Measurements from ENCODE around the gene EXOC6B. TPM values are rescaled to one million over a fixed set of nuclear protein-coding genes. Genes with fewer than 3 reads are reported as not detected.

Gene EXOC6B
- total RNA-seq, 1 donor from 2014 or later = 46.1 TPM

DNA sequence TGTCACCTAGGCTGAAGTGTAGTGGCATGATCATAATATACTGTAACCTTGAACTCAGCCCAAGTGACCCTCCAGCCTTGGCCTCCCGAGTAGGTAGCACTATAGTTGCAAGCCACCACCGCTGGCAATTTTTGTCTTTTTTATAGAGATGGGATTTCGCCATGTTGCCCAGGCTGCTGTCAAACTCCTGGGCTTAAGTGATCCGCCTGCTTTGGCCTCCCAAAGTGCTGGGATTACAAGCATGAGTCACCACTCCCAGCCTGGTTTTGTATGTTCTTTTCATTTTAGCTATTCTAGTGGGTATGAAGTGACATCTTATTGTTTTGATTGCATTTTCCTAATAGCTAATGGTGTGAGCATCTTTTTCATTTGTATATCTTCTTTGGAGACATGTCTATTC lies 11.3 kb upstream of the EXOC6B start:
- TF ChIP-seq, protein P1, sequence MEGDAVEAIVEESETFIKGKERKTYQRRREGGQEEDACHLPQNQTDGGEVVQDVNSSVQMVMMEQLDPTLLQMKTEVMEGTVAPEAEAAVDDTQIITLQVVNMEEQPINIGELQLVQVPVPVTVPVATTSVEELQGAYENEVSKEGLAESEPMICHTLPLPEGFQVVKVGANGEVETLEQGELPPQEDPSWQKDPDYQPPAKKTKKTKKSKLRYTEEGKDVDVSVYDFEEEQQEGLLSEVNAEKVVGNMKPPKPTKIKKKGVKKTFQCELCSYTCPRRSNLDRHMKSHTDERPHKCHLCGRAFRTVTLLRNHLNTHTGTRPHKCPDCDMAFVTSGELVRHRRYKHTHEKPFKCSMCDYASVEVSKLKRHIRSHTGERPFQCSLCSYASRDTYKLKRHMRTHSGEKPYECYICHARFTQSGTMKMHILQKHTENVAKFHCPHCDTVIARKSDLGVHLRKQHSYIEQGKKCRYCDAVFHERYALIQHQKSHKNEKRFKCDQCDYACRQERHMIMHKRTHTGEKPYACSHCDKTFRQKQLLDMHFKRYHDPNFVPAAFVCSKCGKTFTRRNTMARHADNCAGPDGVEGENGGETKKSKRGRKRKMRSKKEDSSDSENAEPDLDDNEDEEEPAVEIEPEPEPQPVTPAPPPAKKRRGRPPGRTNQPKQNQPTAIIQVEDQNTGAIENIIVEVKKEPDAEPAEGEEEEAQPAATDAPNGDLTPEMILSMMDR (conservative IDR thresholded peaks at IDR 0.05) = no peak
- H3K9me3 Mint-ChIP-seq = peaks cover 3% of the 10 kb centered on the region
- no peak for DNase-seq (ENCODE audit: extremely low spot score, unreplicated experiment)
- peaks cover 3% of the 10 kb centered on the region for H3K4me1 Mint-ChIP-seq (ENCODE audit: unreplicated experiment)
- H3K27me3 Mint-ChIP-seq = peaks cover 12% of the 10 kb centered on the region
- no peak overlapping the region for H3K27ac Mint-ChIP-seq
- no peak overlapping the region for H3K4me3 Mint-ChIP-seq
- H3K36me3 Mint-ChIP-seq = no peaks in the 10 kb centered on the region

DNA sequence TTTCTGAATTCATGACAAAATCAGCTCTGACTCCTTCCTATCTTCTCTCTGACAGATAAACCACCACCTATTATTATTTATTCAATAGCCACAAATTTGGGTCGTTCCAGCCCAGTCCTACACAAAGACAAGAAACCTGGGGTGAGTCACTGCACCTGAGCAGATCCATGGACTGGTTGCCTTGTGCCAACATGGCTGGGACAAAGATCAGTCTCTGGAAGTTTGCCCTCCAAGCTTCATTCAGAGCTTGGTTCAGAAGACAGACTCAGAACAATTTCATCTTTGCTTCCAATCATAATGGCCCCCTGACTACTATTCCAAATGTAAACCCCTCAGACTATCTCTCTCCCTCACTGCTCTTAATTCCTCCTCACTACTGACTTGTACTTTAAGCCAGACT lies 9.6 kb upstream of the EXOC6B start:
- TF ChIP-seq, protein P1 (conservative IDR thresholded peaks at IDR 0.05) = no peak
- H3K27ac Mint-ChIP-seq = no peak overlapping the region
- H3K4me1 Mint-ChIP-seq (ENCODE audit: unreplicated experiment) = peaks cover 3% of the 10 kb centered on the region
- peaks cover 12% of the 10 kb centered on the region for H3K27me3 Mint-ChIP-seq
- H3K9me3 Mint-ChIP-seq = peaks cover 3% of the 10 kb centered on the region
- no peak overlapping the region for H3K4me3 Mint-ChIP-seq
- no peaks in the 10 kb centered on the region for H3K36me3 Mint-ChIP-seq
- DNase-seq (ENCODE audit: extremely low spot score, unreplicated experiment) = no peak

GRCh38 chr2:72834596-72834995 lies 8.8 kb upstream of the EXOC6B start:
- Mint-ChIP-seq H3K27me3 (peaks cover 12% of the 10 kb centered on the region), H3K27ac (no peak overlapping the region), H3K36me3 (no peaks in the 10 kb centered on the region), H3K4me3 (no peak overlapping the region), H3K4me1 (ENCODE audit: unreplicated experiment) (peaks cover 3% of the 10 kb centered on the region), H3K9me3 (peaks cover 3% of the 10 kb centered on the region)
- TF ChIP-seq, protein P1 (conservative IDR thresholded peaks at IDR 0.05) = no peak
- no peak for DNase-seq (ENCODE audit: extremely low spot score, unreplicated experiment)

DNA sequence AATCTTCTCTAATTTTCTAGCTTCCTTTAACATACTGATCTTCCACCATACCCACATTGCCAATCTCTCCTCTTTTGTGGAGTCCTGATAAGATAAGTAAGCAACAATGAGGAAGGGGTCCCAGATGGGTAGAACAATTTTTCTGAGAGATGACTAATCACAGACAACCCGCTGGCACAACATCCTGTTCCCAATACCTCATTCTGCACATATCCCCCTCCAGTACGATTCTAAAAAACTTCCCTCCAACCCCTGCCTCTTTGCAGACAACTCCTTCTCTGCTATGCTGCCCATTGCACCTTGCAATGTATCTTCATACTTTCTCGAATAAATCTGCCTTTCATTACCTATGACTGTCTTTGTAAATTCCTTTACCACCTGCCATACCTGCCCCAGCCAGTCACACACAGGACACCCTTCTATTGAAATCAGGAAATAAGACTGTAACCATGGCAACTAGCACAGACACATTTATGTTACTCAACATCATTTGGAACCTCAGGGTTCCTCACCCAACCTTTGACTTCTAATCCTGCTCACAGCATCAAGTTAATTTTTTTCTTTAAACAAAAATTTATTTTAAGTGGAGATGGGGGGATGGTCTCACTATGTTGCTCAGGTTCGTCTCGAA lies 7.4 kb upstream of the EXOC6B start:
- TF ChIP-seq, protein P1 (conservative IDR thresholded peaks at IDR 0.05) = no peak
- H3K27ac Mint-ChIP-seq = peak overlapping the region; percentile 7

DNA sequence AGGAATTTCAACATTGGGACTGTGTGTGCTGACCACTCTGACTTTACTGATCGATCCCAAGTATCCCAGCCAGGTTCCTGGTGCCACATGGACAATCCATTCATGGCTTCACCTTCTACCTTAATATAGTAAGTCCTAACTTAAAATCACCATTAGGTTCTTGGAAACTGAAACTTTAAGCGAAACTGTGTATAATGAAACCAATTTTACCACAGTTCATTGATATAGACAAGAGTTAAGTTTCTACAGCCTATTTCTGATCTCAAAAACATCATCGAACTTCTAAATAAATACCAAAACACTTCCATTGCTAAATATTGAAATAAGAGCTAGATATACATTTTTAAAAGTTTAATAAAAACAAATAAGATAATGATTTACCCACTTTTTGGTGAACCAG lies 4.4 kb upstream of the EXOC6B start:
- H3K9me3 Mint-ChIP-seq = peaks cover 3% of the 10 kb centered on the region
- H3K36me3 Mint-ChIP-seq = no peaks in the 10 kb centered on the region
- TF ChIP-seq, protein P1 (conservative IDR thresholded peaks at IDR 0.05) = no peak
- no peak overlapping the region for H3K4me3 Mint-ChIP-seq
- peaks cover 7% of the 10 kb centered on the region for H3K4me1 Mint-ChIP-seq (ENCODE audit: unreplicated experiment)
- no peak for DNase-seq (ENCODE audit: extremely low spot score, unreplicated experiment)
- H3K27ac Mint-ChIP-seq = peak overlapping the region; percentile 53
- peaks cover 4% of the 10 kb centered on the region for H3K27me3 Mint-ChIP-seq

More for the DNA sequence above, 7.4 kb upstream of the EXOC6B start:
- Mint-ChIP-seq H3K4me1 (ENCODE audit: unreplicated experiment) (peaks cover 3% of the 10 kb centered on the region), H3K36me3 (no peaks in the 10 kb centered on the region), H3K27me3 (peaks cover 12% of the 10 kb centered on the region), H3K4me3 (no peak overlapping the region), H3K9me3 (peaks cover 3% of the 10 kb centered on the region)
- no peak for DNase-seq (ENCODE audit: extremely low spot score, unreplicated experiment)
